NB4 (cell line): ENCODE results near the gene PDGFC.

Experiments
- CTCF ChIP-seq: IDR thresholded peaks from one replicate; pipeline ENCODE4 v1.5.1; 2012; ENCODE audit warnings: low read depth, low read length
- MAX ChIP-seq: IDR thresholded peaks from 2 replicates; pipeline ENCODE4 v1.6.1; 2011; ENCODE audit warnings: low read depth, low read length
- POLR2A ChIP-seq: IDR thresholded peaks from 2 replicates; pipeline ENCODE4 v1.6.1; 2011; ENCODE audit warnings: mild to moderate bottlenecking; ENCODE audit not compliant: insufficient read length; ENCODE audit errors: extremely low read depth

GRCh38 chr4:156816360-156816755 is 155.2 kb downstream of the PDGFC start:
- TF ChIP-seq MAX (no peak), CTCF (no peak), POLR2A (no peak)
